ENCODE measurements around the gene SHISA3.

DNA sequence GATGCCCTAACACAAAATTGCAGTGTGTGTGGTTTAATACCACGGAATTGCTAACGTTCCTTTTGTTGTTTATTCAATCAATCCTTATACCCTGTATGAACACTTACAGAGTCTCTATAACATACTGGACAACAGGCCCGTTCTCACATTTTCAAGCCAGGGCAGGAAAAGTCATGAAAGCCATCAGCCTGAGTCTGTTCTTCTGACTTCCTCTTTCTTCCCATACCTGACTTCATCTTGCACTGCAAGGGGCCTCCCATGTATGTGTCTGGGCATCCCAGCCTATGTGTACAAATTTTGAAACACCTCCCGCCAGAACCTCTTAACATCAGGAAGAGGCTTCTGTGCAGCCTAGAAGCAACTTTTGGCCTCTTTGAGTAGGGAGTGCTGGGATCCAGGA, 4.9 kb upstream of the SHISA3 start:
- TF ChIP-seq TEAD4 (CRISPR knock-in tag; IDR thresholded peaks at IDR 0.05) (no peak), OVOL2 (CRISPR knock-in tag; IDR thresholded peaks at IDR 0.05; ENCODE audit: borderline replicate concordance) (no peak), AFF4 (CRISPR knock-in tag; IDR thresholded peaks at IDR 0.05; ENCODE audit: borderline replicate concordance) (no peak), ZNF121 (CRISPR knock-in tag; IDR thresholded peaks at IDR 0.05) (no peak), CTCF (IDR thresholded peaks at IDR 0.05) (no peak), ZNF232 (CRISPR knock-in tag; IDR thresholded peaks at IDR 0.05) (no peak), ZNF671 (CRISPR knock-in tag; IDR thresholded peaks at IDR 0.05) (no peak)
- TF ChIP-seq, protein P1, sequence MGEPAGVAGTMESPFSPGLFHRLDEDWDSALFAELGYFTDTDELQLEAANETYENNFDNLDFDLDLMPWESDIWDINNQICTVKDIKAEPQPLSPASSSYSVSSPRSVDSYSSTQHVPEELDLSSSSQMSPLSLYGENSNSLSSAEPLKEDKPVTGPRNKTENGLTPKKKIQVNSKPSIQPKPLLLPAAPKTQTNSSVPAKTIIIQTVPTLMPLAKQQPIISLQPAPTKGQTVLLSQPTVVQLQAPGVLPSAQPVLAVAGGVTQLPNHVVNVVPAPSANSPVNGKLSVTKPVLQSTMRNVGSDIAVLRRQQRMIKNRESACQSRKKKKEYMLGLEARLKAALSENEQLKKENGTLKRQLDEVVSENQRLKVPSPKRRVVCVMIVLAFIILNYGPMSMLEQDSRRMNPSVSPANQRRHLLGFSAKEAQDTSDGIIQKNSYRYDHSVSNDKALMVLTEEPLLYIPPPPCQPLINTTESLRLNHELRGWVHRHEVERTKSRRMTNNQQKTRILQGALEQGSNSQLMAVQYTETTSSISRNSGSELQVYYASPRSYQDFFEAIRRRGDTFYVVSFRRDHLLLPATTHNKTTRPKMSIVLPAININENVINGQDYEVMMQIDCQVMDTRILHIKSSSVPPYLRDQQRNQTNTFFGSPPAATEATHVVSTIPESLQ (CRISPR knock-in tag; IDR thresholded peaks at IDR 0.05), result no peak
- TF ChIP-seq, protein P2, sequence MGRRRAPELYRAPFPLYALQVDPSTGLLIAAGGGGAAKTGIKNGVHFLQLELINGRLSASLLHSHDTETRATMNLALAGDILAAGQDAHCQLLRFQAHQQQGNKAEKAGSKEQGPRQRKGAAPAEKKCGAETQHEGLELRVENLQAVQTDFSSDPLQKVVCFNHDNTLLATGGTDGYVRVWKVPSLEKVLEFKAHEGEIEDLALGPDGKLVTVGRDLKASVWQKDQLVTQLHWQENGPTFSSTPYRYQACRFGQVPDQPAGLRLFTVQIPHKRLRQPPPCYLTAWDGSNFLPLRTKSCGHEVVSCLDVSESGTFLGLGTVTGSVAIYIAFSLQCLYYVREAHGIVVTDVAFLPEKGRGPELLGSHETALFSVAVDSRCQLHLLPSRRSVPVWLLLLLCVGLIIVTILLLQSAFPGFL (CRISPR knock-in tag; IDR thresholded peaks at IDR 0.05; ENCODE audit: borderline replicate concordance), result no peak
- TF ChIP-seq, protein P3, sequence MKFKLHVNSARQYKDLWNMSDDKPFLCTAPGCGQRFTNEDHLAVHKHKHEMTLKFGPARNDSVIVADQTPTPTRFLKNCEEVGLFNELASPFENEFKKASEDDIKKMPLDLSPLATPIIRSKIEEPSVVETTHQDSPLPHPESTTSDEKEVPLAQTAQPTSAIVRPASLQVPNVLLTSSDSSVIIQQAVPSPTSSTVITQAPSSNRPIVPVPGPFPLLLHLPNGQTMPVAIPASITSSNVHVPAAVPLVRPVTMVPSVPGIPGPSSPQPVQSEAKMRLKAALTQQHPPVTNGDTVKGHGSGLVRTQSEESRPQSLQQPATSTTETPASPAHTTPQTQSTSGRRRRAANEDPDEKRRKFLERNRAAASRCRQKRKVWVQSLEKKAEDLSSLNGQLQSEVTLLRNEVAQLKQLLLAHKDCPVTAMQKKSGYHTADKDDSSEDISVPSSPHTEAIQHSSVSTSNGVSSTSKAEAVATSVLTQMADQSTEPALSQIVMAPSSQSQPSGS (CRISPR knock-in tag; IDR thresholded peaks at IDR 0.05; ENCODE audit: borderline replicate concordance, low read depth), result no peak

All from WTC11 (cell line).